GM21423 (cell line): ENCODE data around the gene DMRTA1.
"Not testable (repeated sequence)": the region's sequence is repeated elsewhere in the genome, so short reads cannot be mapped to it uniquely, and the experiment has no call there.

Experiments used
- ATAC-seq: cut with Tn5 transposase; IDR thresholded peaks from one replicate; pipeline ENCODE4 v1.9.1; 2021; ENCODE audit warnings: mild to moderate bottlenecking, moderate library complexity; ENCODE audit not compliant: unreplicated experiment

Gene DMRTA1

DNA sequence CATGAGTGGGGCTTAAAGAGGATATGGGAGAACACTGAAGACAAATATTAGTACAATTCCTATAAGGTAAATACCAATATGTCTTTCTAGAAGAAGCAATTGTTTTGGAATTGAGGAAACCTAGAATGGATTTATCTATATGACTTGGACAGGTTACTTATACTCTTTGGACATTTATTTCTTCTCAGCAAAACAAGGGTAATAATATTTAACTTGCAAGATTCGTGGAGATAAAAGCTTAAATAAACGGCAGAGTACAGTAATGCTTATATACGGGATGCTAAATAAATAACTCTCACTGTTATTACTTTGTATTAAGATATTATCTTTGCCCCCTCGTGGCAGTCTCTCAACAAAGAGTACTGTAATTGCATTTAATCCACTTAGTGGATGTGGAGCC, 8.6 kb downstream of the DMRTA1 start:
- no peak for ATAC-seq

DNA sequence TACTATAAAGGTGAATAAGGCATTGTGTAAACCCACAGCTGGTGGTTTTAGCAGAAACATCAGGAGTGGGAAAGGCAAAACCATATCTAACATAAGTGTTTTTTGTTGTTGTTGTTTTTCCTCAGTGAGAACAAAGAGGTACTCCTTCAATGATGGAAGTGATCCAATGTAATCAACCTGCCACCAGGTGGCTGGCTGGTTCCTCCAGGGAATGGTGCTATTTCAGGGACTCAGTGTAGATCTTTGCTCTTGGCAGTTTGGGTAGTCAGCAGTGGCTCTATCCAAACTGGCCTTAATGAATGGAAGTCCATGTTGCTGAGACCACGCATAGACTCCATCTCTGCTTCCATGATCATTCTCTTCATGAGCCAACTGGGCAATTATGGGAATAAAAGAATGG, 10.8 kb downstream of the DMRTA1 start:
- ATAC-seq, result no peak

DNA sequence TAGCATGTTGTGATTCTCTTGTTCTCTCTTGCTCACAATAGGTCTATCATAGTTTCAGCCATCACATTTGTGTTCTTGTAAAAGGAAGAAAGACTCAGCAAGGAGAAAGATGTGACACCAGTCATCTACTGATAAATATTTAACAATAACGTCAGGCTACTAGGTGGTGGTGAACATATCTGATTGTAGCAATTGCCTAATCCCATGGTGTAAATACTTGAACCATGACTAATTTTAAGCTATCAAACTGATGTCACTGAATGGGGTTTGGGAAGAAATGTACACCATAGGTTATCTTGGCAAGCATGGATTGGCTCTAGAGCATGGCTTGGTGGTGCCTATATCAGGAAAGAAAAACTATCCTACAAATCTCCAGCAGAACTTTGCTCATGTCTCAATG, 16.6 kb downstream of the DMRTA1 start:
- no peak for ATAC-seq

DNA sequence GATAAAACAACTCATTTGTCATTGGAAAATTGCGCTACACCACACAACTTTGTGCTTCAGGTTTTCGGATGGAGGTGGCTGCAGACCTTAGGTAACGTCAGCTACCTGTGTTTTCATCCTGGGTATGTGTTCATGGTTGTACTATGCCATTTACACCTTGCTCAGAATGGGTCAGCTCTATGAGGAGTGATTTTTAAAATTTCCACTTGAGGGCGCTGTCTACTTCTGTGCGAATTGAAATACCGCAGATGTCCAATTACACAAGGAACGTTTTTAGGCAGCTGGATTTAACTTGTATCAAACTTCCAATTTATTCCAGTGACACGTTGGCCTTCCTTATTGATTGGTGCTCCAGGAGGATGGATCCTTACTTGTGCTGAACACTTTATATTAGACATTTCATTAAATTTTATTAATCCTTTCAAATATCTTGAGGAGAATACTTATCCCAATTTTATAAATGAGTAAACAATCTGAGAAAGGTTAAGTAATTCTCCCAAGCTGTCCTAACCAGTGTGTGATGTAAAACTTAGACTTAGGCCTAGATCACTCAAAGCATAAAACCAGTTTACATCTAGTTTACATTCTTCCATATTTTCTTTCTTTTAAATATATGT, 23.4 kb downstream of the DMRTA1 start:
- peak; percentile 71 for ATAC-seq

DNA sequence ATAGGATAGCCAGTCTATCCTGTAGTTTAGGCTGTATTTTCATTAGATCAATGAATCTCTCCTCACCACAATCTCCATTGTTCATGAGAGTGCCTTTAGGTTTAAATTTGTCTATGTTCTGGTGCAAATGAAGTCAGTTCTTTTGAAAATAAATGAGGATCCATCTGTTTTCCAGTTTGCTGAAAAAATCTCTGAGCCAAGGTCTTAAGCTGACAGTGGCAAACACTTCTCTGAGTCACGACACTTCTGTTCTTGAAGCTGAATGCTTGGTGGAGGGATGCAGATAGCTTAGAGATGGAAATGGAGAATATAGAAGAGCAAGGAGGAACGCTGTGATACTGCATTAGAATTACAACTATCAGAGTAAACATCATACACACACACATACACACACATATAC, 34.9 kb downstream of the DMRTA1 start:
- ATAC-seq, result no peak

DNA sequence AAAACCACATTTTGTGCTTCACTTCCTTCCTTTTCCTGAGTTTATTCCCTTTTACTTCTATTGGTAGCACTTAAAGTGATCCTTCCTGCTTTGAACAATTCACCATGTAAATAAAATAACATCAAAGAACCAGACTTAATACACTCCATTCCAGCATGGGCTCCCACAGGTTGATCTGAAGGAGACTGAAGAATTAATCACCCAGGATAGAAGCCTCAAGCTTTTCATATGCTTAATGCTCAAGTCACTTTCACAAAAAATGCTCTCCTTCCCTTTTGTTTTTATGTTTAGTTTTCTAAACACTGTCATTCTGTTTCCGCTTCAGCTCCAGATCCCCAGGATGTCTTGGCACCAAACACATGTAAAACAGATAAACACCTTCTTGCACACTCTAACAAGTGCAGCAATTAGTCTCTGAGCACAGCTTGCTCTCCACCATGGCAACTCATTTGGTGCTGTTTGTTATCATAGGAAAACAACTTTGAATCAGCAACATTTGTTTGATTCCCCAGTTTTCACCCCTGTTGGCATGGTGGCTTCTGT, 37.0 kb downstream of the DMRTA1 start:
- ATAC-seq, result no peak

DNA sequence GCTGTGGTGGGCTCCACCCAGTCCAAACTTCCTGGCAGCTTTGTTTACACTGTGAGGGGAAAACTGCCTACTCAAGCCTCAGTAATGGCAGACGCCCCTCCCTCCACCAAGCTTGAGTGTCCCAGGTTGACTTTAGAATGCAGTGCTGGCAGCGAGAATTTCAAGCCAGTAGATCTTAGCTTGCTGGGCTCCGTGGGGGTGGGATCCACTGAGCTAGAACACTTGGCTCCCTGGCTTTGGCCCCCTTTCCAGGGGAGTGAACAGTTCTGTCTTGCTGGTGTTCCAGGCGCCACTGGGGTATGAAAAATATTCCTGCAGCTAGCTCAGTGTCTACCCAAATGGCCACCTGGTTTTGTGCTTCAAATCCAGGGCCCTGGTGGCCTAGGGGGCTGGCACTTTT, 49.6 kb downstream of the DMRTA1 start:
- ATAC-seq, result not testable (repeated sequence)
